Erythroblast (primary cell): ENCODE measurements around the gene KCNT1.

Experiments
- GATA1 ChIP-seq: IDR thresholded peaks from 2 replicates; pipeline ENCODE4 v1.6.1; 2011; ENCODE audit warnings: low read depth, mild to moderate bottlenecking, control low read depth, low read length, moderate library complexity
- POLR2A ChIP-seq: IDR thresholded peaks from 2 replicates; pipeline ENCODE4 v1.6.1; 2011; ENCODE audit warnings: mild to moderate bottlenecking, low read length

GRCh38 chr9:135758056-135758455 lies 56.1 kb downstream of the KCNT1 start:
- no peak for TF ChIP-seq POLR2A
- TF ChIP-seq GATA1 = no peak
